Activated naive CD4-positive, alpha-beta T cell treated with Interleukin-2 at 50 U/mL for 16 hours (primary cell): ENCODE data around the gene ITGB6.
"Not testable (repeated sequence)": the region's sequence is repeated elsewhere in the genome, so short reads cannot be mapped to it uniquely, and the experiment has no call there.

Experiments
- DNase-seq: peaks from one replicate; pipeline ENCODE4 v3.0.0-alpha.2; 2020

Gene ITGB6

DNA sequence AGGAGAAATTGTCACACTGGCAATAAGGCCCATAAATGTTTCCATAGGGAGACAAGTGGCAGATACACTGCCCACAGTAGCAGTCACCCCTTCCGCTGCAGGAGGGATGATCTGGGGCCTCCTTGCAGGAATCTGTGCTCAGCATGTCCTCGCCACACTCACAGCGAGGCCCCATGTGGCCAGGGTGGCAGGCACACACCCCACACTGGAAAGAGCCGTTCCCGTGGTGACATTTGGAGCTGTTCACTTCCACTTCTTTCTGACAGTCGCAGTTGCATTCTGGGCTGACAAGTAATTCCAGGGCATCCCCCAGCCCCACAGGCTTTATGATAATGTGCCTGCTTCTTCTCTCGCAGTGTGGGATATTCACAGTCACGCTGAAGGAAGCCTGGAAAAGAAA lies 62.6 kb downstream of the ITGB6 start:
- DNase-seq: no peak

DNA sequence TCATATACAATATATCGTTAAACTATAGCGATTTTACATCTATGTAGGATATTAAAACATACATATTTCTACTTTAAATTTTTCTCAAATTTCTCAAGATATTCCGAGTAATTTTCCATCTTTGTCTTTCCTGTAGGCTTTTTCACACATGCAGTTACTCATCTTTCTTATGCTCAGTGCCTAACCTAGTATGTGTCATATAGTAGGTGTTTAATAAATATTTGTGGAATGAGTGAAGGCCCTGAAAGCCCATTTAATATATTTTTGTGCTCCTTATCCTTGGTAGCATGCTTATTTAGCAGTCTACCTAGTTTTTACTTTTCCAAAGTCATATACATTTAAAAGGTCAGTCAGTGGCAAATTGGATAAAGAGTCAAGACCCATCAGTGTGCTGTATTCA lies 67.3 kb downstream of the ITGB6 start:
- no peak for DNase-seq

DNA sequence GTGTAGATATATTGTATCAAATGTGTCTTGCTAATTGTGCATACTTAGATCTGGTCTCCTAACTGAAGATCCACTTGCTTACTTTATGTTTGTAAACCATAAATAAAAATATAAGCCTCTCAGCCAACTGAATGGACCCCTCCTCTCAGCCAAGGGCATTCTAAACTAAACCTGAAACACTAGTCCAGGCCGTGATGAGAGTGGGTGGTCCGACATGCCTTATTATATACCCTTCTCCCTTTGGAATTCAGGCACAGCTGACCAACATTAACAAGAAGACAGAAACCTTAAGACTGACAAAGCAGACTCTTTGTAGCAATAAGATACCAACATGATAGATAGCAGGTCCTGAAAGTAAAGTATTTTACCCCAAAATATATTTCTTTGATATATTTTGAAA lies 73.3 kb downstream of the ITGB6 start:
- DNase-seq: no peak

DNA sequence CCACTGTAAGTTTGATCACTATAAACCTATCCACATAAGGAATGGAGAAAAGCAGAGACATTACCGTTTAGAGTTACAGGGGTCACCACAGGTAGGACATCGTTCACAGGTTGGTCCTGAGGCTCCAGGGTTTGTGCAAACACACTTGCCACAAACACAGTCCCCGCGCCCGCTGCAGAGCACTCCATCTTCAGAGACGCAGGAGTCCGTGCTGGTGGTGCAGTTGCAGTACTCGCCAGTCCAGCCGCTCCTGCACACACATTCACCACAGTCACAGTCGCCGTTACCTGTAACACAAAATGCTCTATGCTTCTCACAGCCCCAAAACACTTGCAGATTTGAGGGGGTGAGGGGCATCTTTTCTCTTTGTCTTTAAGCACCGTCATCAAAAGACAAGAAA lies 73.8 kb downstream of the ITGB6 start:
- no peak for DNase-seq

DNA sequence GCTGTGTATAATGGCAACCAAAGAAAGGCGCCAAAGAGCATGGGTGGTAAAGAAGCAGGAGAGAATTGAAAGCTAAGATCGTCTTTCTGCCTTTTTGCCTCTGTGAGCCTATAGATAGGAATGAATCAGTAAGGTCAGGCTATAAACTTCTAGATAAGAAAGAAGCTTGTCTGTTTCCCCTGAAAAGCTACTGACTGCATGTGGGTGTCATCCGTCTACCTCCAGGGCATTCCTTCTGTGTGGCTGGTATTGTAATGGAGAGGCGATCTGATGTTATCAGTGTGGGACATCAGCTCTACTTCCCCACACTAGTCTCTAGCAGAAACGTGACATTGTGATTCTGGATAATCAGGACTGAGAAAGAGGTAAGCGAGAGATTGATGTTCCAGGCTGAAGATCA lies 74.2 kb downstream of the ITGB6 start:
- no peak for DNase-seq

DNA sequence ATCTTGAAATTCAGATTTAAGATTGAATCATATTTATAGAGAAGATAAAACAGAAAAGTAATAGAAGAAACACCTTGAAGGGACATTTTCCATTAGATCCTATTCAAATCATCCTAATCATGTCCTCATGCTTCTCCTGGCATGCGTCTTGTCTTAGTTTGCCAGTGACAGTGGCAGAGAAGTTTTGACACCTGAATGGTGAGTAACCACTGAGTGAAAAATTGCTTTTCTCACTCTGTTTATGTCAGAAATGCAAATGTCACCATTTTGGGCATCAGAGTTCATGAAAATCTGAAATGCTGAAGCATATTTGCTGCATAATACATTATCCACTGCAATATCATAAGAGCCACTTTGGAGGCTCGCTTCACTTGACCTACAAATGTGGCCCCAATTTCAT lies 74.7 kb downstream of the ITGB6 start:
- DNase-seq: no peak

DNA sequence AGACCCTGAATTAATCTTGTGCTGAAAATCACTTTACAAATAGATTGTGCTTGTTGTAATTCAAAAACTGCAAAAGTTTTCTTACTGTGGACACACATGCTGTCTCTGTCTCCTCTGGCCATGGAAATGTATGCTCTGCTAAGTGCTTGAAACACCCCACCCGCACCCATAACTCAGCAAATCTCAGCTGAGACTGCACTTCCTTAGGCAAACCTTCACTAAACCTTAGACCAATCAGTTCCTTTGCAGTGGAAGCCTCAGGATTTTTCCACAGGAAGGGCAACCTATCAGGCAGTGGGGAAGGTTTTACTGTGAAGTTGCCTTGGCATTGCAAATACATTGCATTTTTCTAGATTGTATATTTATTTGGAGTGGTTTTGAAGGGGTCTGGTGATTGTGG lies 75.5 kb downstream of the ITGB6 start:
- DNase-seq: no peak

DNA sequence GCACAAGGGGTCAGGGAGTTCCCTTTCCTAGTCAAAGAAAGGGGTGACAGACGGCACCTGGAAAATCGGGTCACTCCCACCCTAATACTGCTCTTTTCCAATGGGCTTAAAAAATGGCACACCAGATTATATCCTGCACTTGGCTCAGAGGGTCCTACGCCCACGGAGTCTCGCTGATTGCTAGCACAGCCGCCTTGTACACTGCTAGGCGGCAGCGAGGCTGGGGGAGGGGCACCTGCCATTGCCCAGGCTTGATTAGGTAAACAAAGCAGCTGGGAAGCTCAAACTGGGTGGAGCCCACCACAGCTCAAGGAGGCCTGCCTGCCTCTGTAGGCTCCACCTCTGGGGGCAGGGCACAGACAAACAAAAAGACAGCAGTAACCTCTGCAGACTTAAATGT lies 85.4 kb downstream of the ITGB6 start:
- DNase-seq: not testable (repeated sequence)

DNA sequence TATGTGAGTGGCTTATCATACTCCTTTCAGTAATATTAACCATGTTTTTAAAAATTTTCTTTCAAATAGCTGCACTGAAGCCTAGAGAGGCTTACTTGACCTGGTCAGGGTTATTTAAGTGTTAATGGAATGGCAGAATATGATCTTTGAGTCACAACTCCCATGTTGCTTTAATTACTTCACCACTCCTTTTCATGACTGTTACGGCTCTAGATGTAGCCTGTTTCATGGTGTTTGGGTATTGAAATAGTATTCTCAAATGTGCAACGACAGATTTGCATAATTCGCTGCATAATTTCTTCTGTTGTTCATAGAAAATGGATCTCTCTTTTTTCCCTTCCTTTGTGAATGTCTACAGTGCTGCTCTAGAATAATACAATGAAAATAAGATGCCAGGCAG lies 86.1 kb downstream of the ITGB6 start:
- no peak for DNase-seq

DNA sequence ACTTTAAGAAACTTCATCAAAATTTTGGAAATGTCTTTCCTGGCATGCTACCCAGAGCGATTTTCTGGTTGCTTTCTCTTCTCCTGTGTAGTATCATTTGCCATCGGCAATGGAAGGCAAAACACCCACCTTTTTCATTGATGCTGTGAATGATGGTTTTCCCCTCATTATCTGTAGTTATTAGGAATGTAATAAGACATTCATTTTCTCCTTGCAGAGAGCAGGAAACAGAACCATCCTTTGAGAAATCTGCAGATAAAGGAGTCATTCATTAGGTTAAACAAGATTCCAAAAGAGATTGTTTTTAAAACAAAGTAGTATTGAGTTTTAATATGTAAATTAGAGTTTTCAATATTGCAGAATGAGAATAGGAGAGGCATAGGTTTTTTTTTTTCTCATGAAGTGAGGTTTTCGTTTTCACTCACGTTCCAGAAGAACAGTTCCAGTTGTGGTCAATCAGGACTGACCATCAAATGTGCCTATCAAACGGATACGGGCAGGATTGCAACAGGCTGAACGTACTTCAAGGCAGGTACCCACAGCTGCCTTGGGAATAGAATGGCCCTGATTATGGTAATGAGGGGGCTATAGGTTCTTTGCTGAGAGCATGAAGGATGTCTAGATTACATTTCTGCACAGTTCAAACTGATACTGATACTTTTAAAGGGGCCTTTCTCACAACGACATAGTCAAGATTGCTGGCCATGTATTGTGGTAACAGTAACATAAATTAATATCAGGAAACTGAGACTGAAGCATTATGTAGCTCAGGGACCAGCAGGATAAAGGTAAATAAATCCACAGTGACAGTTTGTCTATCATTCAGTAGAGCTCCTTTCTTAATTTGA lies 87.9 kb downstream of the ITGB6 start:
- DNase-seq: no peak

DNA sequence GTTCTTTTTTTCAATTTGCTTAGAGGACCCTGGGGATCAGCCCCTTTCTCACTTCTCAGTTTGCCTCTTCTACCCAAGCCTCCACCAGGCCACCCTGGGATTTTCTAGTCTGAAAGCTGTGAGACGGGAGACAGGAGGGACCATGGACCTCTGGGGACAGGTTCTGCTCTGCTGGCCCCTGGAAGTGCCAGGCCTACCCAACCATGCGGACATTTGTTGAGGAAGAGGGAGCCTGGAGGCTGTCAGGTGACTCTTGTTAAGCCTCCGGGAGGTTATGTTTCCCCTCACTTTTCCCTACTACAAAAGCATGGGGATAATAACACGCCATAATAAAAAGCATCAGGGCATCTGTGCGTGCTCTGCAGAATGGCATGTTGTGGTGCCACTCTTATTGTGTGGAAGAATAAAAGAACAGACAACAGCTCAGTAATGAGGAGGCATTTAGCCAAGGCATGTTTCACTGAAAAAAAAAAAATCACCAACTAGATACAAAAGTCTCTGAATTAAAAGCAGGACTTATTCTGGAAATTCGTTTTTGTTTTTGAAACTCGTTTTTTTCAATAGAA lies 89.3 kb downstream of the ITGB6 start:
- DNase-seq: no peak

DNA sequence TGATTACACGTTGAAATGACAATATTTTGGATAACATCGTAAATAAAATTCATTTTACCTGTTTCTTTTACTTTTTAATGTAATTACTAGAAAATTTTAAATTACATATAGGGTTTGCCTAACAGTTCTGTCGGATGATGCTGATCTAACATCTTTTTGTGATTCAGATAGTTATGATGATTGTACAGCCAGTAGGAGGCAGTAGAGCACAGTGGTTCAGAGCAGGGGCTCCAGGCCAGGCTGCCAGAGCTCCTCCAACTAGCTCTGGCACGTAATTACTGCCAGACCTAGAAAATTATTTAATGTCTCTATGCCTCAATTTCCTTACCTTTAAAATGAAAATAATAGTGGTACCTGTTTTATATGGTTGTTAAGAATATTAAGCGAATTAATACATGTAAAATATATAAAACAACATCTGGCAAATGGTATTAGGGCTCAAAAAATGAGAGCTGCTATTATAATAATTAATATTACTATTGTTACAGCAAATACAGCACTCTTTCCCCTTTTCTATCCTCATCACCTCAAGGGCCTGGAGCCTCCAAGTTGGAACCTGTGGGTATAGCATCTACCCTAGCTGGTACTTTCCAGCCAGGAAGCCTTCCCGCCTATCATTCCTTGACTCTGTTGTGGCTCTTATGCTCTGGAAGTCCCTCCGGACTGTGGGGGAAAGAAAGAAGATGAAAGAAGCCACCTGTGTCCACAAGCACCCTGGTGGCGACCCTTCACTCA lies 90.0 kb downstream of the ITGB6 start:
- peak; percentile 36 for DNase-seq

DNA sequence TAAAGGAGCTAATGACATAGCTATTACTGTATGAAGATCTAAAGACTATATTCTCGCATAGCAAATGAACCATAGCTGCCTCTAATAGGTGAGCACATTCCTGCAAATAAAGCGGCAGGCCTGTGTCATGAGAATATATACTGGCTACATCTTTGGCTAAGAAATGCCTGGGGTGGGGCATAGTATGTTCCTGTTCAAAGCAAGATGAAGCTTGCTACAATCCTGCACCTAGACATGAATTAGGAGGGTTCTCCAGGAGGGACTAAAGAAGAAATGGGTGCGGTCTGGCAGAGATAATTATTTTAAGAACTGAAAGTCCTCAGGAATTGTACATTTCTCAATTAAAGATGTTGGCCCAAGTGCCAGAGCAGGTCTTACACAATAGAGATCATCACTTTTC lies 90.8 kb downstream of the ITGB6 start:
- DNase-seq: no peak

DNA sequence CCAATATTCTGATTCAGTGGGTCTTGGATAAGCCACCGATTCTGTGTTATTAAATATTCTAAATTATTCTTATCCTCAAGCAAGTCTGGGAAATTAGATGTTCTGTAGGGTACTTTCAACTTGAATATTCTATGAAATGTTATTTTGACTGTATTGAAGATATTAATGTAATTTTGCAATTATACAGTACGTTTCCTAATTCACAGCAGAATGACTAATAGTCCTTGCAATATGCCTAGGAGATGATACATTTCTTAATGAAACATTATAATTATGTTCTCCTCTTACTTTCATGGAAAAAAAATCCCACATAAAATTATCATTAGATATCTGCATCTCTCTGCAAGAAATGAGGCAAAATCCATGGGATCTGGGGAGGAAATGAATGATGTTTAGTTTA lies 91.4 kb downstream of the ITGB6 start:
- no peak for DNase-seq

DNA sequence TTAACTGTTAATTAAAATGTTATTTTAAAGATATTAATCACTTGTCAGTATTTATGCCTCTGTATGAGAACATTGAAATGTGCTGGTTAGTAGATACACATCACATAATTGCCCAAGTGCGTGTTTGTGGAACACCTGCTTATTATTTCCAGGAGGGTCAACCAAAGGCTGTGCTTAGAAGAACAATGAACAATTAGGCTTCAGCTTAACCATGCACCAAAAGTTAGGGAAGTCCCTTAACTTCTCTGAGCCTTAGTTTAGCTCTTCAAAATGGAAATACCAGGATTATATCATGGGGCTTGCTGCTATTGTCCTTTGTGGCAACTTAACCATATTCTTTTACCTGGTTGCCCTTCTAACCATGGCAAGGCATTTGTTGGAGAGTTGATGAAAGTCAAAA lies 94.7 kb downstream of the ITGB6 start:
- DNase-seq: no peak

DNA sequence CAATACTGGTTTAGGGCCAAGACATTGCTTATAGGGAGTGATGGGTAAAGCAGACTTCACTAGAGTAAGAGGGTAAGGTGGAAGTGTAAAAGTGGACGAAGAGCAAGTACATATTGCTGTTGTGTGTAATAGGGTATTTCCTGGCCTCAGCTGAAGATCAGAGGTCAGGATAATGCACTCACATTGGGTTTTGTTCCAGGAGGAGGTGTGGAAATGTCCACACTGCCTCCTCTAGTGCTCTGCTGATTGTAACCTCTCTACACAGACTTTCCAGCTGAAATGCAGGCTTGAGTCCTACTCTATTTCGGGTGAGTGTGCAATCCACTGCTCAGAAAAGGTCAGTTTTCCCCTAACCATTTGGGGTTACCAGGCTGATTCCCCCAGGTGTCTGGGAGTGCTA lies 96.0 kb downstream of the ITGB6 start:
- DNase-seq: no peak

DNA sequence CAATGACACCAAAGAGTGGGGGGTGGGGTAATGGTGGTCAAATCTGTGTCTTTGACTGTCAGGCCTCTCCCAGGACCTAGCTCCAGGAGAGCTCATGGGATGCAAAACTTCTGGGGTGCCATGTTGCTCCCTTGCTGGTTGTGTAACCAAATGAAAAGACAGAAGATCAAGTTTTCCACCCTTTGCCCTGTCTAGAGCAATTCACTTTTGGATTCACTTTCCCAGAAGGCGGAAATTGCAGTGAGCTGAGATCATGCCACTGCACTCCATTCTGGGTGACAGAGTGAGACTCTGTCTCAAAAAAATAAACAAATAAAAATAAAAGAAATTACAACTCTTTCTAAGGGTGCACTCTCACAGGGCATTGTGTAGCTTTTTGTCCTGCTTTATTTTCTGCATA lies 102.7 kb downstream of the ITGB6 start:
- no peak for DNase-seq

DNA sequence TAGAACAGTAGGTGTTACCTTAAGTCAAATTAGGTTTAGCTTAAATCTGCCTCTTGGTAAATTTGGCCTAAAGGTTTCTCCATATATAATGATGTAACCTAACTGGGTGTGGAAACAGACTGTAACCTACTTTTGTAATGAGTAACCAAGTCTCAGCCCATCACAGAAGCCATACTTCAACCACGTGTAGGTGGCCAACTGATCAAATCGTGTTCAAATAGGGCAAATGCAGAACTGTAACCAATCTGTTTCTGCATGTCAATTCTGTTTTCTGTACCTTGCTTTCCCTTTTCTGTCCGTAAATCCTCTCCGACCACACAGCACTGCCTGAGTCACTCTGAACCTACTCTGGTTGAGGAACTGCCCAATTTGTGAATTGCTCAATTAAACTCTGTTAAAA lies 103.7 kb downstream of the ITGB6 start:
- peak; percentile 10 for DNase-seq

DNA sequence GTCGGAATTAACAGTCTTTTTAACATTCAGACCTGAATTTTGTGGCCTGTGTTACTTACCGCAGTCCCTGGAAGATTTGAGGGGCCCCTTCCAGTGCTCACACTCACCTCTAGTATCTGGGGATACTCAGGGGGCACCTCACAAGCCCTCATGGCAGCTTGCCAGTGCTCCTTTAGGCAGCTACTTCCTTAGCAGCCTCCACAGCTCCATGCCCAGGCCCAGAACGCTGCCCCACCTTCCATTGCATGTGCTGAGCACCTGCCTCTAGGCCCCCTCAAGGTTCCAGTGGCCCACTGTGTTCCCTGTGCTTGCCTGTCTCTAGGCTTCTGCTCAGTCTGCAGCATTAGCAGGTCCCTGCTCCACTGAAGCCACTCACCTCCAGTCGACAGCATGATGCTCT lies 107.6 kb downstream of the ITGB6 start:
- DNase-seq: no peak

DNA sequence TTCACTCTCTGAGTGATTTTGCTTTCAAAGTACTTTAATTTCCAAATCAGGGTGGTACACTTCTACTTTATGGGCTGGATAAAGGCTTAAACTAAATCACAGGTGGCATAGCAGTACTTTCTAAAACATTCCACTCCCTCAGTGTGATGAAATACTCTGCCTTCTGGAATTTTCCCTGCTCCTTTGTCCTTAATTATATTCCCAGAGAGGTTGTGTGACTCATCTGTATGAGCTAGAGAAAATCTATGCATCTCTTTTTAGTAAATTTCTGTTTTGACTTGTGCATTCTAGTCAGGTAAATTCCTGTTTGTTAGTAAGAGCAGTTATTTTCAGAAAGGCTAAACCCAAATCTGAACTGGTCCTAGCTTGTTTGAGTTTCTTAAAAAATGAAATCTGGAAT lies 108.7 kb downstream of the ITGB6 start:
- no peak for DNase-seq

DNA sequence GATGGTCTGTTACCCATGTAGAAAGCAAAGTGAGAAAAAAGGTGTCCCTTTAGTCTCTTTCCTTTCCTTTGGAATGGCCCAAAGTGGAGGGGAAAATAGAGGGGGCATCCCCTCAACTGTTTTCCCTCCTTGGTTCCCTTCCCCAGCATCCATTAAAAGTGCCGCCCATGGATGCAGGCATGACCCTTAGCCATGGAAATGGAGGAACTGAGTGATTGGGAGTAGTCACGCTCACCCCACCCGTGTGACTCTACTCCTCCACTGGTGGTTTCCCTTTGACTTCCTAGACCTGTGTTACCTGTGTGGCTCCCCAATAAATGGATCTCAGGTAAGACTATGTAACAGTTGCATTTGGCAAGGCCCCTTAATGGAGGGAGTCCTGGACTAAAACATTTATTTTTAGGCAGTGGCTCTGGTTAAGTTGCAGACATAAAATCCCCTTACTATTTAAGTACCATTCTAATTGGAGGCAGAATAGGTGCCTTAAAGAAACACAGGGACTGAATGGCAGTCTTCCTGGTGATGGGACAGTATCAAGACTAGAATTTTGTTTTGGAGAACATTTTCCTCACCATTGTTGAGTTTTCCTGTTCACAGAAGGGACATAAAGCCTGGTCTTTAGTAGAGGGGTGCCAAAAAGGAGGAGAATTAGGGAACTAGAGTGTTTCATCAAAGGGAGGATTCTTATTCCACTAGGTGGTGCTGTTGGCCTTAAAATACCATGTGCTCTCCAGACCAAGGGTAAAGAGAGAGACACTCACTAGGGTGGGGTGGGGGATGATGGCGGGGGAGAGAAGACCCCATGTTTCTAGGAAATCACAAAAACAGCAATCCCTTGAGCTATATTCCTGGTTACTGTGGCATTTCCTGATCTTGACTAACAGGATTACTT lies 112.0 kb downstream of the ITGB6 start:
- no peak for DNase-seq

DNA sequence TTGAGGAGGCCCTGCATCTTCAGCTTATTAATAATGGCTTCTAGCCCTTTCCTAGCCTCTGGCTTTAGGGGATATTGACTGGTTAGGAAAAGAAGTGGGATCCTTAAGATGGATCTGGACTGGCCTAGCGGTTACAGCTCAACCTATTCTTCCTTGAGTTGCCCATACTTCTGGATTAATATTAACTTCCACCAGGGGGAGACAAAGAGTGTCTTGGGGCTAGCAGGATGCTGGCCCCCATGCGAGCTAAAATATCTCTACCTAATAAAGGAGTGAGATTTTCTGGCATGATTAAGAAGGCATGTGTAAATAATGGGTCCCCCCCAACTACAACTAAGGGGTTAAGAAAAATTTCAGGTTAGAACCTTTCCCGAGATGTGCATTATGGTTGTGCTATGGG lies 114.4 kb downstream of the ITGB6 start:
- no peak for DNase-seq
